GM23338 (cell line): ENCODE measurements around the gene CNN3. TPM values are rescaled to one million over a fixed set of nuclear protein-coding genes. Genes with fewer than 3 reads are reported as not detected.

Experiments used
- ATAC-seq: fragments of 200-7000 bp; cut with Tn5 transposase; 3 replicates; pipeline ENCODE4 v1.9.1; 2020
- DNase-seq: peaks from one replicate; pipeline ENCODE4 v3.0.0-alpha.2; 2015; ENCODE audit warnings: low spot score
- H2AFZ ChIP-seq: fragments of 200-600 bp; sonication (generic); 2 replicates; pipeline ENCODE4 v1.8.0; 2016; ENCODE audit warnings: antibody characterized with exemption, mild to moderate bottlenecking, moderate library complexity
- H3F3A ChIP-seq: fragments of 200-600 bp; sonication (generic); replicated peaks from 2 replicates; pipeline ENCODE4 v1.8.0; 2017; ENCODE audit warnings: antibody characterized with exemption, mixed run types, low read depth
- H3K27ac ChIP-seq: fragments of 200-600 bp; sonication (generic); 2 replicates; pipeline ENCODE4 v1.6.1; 2016; ENCODE audit warnings: low read depth
- H3K27me3 ChIP-seq: fragments of 200-600 bp; sonication (generic); 2 replicates; pipeline ENCODE4 v1.8.0; 2016; ENCODE audit warnings: mild to moderate bottlenecking, mixed run types, moderate library complexity; ENCODE audit not compliant: insufficient read depth
- H3K36me3 ChIP-seq: fragments of 200-600 bp; sonication (generic); 2 replicates; pipeline ENCODE4 v1.8.0; 2016; ENCODE audit warnings: mild to moderate bottlenecking; ENCODE audit not compliant: insufficient read depth
- H3K4me1 ChIP-seq: fragments of 200-600 bp; sonication (generic); 2 replicates; pipeline ENCODE4 v1.8.0; 2016; ENCODE audit warnings: mild to moderate bottlenecking, moderate library complexity; ENCODE audit not compliant: insufficient read depth
- H3K4me2 ChIP-seq: fragments of 200-600 bp; sonication (generic); 2 replicates; pipeline ENCODE4 v1.7.1; 2017; ENCODE audit warnings: mixed run types
- H3K4me3 ChIP-seq: fragments of 200-600 bp; sonication (generic); 2 replicates; pipeline ENCODE4 v1.6.1; 2016; ENCODE audit warnings: mixed run types
- H3K79me2 ChIP-seq: fragments of 200-600 bp; sonication (generic); replicated peaks from 2 replicates; pipeline ENCODE4 v1.8.0; 2017; ENCODE audit warnings: mild to moderate bottlenecking; ENCODE audit not compliant: insufficient read depth
- H3K9me2 ChIP-seq: fragments of 200-600 bp; sonication (generic); 2 replicates; pipeline ENCODE4 v1.8.0; 2017; ENCODE audit not compliant: insufficient read depth
- H4K20me1 ChIP-seq: fragments of 200-600 bp; sonication (generic); replicated peaks from 2 replicates; pipeline ENCODE4 v1.8.0; 2017; ENCODE audit warnings: mild to moderate bottlenecking; ENCODE audit not compliant: insufficient read depth
- H3K27ac Mint-ChIP-seq: 2 replicates; pipeline ENCODE4 v1.8.0; 2020; ENCODE audit warnings: inconsistent platforms, mild to moderate bottlenecking, moderate library complexity, mixed read lengths
- H3K27me3 Mint-ChIP-seq: 3 replicates; pipeline ENCODE4 v1.8.0; 2022; ENCODE audit warnings: low read depth, mild to moderate bottlenecking, moderate library complexity, mixed read lengths, inconsistent platforms; ENCODE audit not compliant: insufficient read depth, poor library complexity
- H3K36me3 Mint-ChIP-seq: 3 replicates; pipeline ENCODE4 v1.8.0; 2021; ENCODE audit warnings: low read depth, mild to moderate bottlenecking, inconsistent platforms, moderate library complexity, mixed read lengths
- H3K4me1 Mint-ChIP-seq: 3 replicates; pipeline ENCODE4 v1.8.0; 2020; ENCODE audit warnings: mild to moderate bottlenecking, inconsistent platforms, mixed read lengths
- H3K4me3 Mint-ChIP-seq: 3 replicates; pipeline ENCODE4 v1.8.0; 2021; ENCODE audit warnings: moderate library complexity, mild to moderate bottlenecking, inconsistent platforms, mixed read lengths
- H3K9me3 Mint-ChIP-seq: 3 replicates; pipeline ENCODE4 v1.8.0; 2020; ENCODE audit warnings: moderate library complexity, mild to moderate bottlenecking, inconsistent platforms, mixed read lengths
- CREB1 ChIP-seq: fragments of 250-450 bp; sonication (Bioruptor Pico); IDR thresholded peaks from 2 replicates; pipeline ENCODE4 v1.5.0; 2020; ENCODE audit warnings: low read depth, mild to moderate bottlenecking, moderate library complexity
- EZH2 ChIP-seq: fragments of 200-600 bp; sonication (generic); IDR thresholded peaks from one replicate; pipeline ENCODE4 v1.8.0; 2017; ENCODE audit warnings: antibody characterized with exemption, mild to moderate bottlenecking, low read depth; ENCODE audit not compliant: unreplicated experiment
- EZH2phosphoT487 ChIP-seq: fragments of 200-600 bp; sonication (generic); IDR thresholded peaks from one replicate; pipeline ENCODE4 v1.8.1; 2018; ENCODE audit warnings: antibody characterized with exemption; ENCODE audit not compliant: unreplicated experiment
- JUNB ChIP-seq: IDR thresholded peaks from one replicate; pipeline ENCODE4 v1.6.1; 2016; ENCODE audit warnings: antibody characterized with exemption; ENCODE audit not compliant: unreplicated experiment
- NANOG ChIP-seq: IDR thresholded peaks from 2 replicates; pipeline ENCODE4 v1.6.1; 2016; ENCODE audit warnings: antibody characterized with exemption, borderline replicate concordance
- POLR2AphosphoS5 ChIP-seq: IDR thresholded peaks from 2 replicates; pipeline ENCODE4 v1.6.1; 2016; ENCODE audit warnings: antibody characterized with exemption, low read depth
- STAT1 ChIP-seq: IDR thresholded peaks from one replicate; pipeline ENCODE4 v1.6.1; 2016; ENCODE audit warnings: antibody characterized with exemption; ENCODE audit not compliant: unreplicated experiment
- ZNF114 ChIP-seq: fragments of 250-450 bp; sonication (Bioruptor Pico); IDR thresholded peaks from 2 replicates; pipeline ENCODE4 v1.5.0; 2020; ENCODE audit warnings: mild to moderate bottlenecking, moderate library complexity
- ZNF331 ChIP-seq: fragments of 250-450 bp; sonication (Bioruptor Pico); IDR thresholded peaks from 2 replicates; pipeline ENCODE4 v1.5.0; 2020; ENCODE audit warnings: low read depth, mild to moderate bottlenecking, moderate library complexity
- polyA plus RNA-seq: library from polyadenylated mRNA; unstranded; fragments of >200 nt; fragmentation: Nextera tagmentation; extraction: Ambion mirVana; gene quantifications from 2 replicates; pipeline ENCODE4 v1.2.1, GENCODE V29; 2016
- total RNA-seq: library from RNA; depleted of rRNA; stranded (reverse); fragments of >200 nt; shearing (Covaris generic); gene quantifications from 2 replicates; pipeline ENCODE4 v1.2.3, GENCODE V29; 2014
- TF ChIP-seq, protein P1 (sequence below): IDR thresholded peaks from one replicate; pipeline ENCODE4 v1.6.1; 2018; ENCODE audit warnings: antibody characterized with exemption; ENCODE audit not compliant: unreplicated experiment
- TF ChIP-seq, protein P2 (sequence below): IDR thresholded peaks from 2 replicates; pipeline ENCODE4 v1.6.1; 2016; ENCODE audit warnings: antibody characterized with exemption
- TF ChIP-seq, protein P3 (sequence below), 2 experiments: fragments of 200-600 bp in 1 of 2; sonication (generic) in 1 of 2; conservative IDR thresholded peaks; 2 replicates each; pipeline versions ENCODE4 v1.5.1 to v1.6.1; 2016 to 2017; ENCODE audit warnings: antibody characterized with exemption in 2 of 2, low read depth in 2 of 2, mild to moderate bottlenecking in 2 of 2, moderate library complexity in 1 of 2
- TF ChIP-seq, protein P4 (sequence below): fragments of 250-450 bp; sonication (Bioruptor Pico); IDR thresholded peaks from 2 replicates; pipeline ENCODE4 v1.5.0; 2020; ENCODE audit warnings: mild to moderate bottlenecking, moderate library complexity

CNN3 gene
- total and polyA plus RNA-seq, 2 experiments from 2014 or later = 220 to 312 TPM

DNA sequence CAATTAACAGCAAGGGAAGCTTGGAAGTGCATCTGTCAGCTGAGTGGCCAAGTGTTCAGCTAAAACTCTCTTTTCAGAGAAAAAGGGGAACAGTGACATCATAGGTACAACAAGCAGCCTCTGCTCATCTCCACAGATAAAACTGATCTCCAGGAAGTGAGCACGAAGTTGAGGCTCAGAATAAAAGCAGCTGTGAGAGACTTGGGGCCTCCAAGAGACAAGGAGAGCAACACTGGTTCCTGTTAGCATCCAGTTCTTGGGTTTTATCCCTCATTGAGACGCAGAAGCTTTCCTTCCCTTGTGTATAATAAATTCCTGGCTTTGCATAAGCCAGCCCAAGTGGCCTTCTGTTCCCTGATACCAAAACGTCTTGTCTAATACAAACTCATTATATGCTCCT lies 20.0 kb upstream of the CNN3 start:
- no peaks in the 10 kb centered on the region for H3K27me3 ChIP-seq
- no peak overlapping the region for H3K4me2 ChIP-seq
- H3K9me2 ChIP-seq = no peaks in the 10 kb centered on the region
- no peaks in the 10 kb centered on the region for H3K4me1 ChIP-seq
- Mint-ChIP-seq H3K9me3 (no peaks in the 10 kb centered on the region), H3K4me1 (no peaks in the 10 kb centered on the region; the same call in 2 of the 3 replicates), H3K27ac (no peak overlapping the region), H3K27me3 (peaks cover 3% of the 10 kb centered on the region), H3K4me3 (no peak overlapping the region), H3K36me3 (no peaks in the 10 kb centered on the region)
- H3K4me3 ChIP-seq = no peak overlapping the region
- H3K36me3 ChIP-seq = no peaks in the 10 kb centered on the region
- H4K20me1 ChIP-seq = no peaks in the 10 kb centered on the region
- DNase-seq (no peak), ATAC-seq (no peak)
- H2AFZ ChIP-seq = peak overlapping the region; percentile 20; the same call in 1 of the 2 replicates
- H3K79me2 ChIP-seq = no peaks in the 10 kb centered on the region
- no peaks in the 10 kb centered on the region for H3F3A ChIP-seq
- no peak overlapping the region for H3K27ac ChIP-seq
- TF ChIP-seq CREB1 (CRISPR knock-in tag) (no peak), POLR2AphosphoS5 (no peak), ZNF114 (CRISPR knock-in tag) (no peak), EZH2 (no peak), STAT1 (no peak), NANOG (no peak), JUNB (no peak), ZNF331 (no peak), EZH2phosphoT487 (no peak)
- TF ChIP-seq, protein P1, sequence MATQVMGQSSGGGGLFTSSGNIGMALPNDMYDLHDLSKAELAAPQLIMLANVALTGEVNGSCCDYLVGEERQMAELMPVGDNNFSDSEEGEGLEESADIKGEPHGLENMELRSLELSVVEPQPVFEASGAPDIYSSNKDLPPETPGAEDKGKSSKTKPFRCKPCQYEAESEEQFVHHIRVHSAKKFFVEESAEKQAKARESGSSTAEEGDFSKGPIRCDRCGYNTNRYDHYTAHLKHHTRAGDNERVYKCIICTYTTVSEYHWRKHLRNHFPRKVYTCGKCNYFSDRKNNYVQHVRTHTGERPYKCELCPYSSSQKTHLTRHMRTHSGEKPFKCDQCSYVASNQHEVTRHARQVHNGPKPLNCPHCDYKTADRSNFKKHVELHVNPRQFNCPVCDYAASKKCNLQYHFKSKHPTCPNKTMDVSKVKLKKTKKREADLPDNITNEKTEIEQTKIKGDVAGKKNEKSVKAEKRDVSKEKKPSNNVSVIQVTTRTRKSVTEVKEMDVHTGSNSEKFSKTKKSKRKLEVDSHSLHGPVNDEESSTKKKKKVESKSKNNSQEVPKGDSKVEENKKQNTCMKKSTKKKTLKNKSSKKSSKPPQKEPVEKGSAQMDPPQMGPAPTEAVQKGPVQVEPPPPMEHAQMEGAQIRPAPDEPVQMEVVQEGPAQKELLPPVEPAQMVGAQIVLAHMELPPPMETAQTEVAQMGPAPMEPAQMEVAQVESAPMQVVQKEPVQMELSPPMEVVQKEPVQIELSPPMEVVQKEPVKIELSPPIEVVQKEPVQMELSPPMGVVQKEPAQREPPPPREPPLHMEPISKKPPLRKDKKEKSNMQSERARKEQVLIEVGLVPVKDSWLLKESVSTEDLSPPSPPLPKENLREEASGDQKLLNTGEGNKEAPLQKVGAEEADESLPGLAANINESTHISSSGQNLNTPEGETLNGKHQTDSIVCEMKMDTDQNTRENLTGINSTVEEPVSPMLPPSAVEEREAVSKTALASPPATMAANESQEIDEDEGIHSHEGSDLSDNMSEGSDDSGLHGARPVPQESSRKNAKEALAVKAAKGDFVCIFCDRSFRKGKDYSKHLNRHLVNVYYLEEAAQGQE = no peak
- TF ChIP-seq, protein P2, sequence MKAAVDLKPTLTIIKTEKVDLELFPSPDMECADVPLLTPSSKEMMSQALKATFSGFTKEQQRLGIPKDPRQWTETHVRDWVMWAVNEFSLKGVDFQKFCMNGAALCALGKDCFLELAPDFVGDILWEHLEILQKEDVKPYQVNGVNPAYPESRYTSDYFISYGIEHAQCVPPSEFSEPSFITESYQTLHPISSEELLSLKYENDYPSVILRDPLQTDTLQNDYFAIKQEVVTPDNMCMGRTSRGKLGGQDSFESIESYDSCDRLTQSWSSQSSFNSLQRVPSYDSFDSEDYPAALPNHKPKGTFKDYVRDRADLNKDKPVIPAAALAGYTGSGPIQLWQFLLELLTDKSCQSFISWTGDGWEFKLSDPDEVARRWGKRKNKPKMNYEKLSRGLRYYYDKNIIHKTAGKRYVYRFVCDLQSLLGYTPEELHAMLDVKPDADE = no peak
- TF ChIP-seq, protein P3, sequence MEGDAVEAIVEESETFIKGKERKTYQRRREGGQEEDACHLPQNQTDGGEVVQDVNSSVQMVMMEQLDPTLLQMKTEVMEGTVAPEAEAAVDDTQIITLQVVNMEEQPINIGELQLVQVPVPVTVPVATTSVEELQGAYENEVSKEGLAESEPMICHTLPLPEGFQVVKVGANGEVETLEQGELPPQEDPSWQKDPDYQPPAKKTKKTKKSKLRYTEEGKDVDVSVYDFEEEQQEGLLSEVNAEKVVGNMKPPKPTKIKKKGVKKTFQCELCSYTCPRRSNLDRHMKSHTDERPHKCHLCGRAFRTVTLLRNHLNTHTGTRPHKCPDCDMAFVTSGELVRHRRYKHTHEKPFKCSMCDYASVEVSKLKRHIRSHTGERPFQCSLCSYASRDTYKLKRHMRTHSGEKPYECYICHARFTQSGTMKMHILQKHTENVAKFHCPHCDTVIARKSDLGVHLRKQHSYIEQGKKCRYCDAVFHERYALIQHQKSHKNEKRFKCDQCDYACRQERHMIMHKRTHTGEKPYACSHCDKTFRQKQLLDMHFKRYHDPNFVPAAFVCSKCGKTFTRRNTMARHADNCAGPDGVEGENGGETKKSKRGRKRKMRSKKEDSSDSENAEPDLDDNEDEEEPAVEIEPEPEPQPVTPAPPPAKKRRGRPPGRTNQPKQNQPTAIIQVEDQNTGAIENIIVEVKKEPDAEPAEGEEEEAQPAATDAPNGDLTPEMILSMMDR (conservative IDR thresholded peaks at IDR 0.05; ENCODE audit: low read depth in 2 of 2) = no peak
- TF ChIP-seq, protein P4, sequence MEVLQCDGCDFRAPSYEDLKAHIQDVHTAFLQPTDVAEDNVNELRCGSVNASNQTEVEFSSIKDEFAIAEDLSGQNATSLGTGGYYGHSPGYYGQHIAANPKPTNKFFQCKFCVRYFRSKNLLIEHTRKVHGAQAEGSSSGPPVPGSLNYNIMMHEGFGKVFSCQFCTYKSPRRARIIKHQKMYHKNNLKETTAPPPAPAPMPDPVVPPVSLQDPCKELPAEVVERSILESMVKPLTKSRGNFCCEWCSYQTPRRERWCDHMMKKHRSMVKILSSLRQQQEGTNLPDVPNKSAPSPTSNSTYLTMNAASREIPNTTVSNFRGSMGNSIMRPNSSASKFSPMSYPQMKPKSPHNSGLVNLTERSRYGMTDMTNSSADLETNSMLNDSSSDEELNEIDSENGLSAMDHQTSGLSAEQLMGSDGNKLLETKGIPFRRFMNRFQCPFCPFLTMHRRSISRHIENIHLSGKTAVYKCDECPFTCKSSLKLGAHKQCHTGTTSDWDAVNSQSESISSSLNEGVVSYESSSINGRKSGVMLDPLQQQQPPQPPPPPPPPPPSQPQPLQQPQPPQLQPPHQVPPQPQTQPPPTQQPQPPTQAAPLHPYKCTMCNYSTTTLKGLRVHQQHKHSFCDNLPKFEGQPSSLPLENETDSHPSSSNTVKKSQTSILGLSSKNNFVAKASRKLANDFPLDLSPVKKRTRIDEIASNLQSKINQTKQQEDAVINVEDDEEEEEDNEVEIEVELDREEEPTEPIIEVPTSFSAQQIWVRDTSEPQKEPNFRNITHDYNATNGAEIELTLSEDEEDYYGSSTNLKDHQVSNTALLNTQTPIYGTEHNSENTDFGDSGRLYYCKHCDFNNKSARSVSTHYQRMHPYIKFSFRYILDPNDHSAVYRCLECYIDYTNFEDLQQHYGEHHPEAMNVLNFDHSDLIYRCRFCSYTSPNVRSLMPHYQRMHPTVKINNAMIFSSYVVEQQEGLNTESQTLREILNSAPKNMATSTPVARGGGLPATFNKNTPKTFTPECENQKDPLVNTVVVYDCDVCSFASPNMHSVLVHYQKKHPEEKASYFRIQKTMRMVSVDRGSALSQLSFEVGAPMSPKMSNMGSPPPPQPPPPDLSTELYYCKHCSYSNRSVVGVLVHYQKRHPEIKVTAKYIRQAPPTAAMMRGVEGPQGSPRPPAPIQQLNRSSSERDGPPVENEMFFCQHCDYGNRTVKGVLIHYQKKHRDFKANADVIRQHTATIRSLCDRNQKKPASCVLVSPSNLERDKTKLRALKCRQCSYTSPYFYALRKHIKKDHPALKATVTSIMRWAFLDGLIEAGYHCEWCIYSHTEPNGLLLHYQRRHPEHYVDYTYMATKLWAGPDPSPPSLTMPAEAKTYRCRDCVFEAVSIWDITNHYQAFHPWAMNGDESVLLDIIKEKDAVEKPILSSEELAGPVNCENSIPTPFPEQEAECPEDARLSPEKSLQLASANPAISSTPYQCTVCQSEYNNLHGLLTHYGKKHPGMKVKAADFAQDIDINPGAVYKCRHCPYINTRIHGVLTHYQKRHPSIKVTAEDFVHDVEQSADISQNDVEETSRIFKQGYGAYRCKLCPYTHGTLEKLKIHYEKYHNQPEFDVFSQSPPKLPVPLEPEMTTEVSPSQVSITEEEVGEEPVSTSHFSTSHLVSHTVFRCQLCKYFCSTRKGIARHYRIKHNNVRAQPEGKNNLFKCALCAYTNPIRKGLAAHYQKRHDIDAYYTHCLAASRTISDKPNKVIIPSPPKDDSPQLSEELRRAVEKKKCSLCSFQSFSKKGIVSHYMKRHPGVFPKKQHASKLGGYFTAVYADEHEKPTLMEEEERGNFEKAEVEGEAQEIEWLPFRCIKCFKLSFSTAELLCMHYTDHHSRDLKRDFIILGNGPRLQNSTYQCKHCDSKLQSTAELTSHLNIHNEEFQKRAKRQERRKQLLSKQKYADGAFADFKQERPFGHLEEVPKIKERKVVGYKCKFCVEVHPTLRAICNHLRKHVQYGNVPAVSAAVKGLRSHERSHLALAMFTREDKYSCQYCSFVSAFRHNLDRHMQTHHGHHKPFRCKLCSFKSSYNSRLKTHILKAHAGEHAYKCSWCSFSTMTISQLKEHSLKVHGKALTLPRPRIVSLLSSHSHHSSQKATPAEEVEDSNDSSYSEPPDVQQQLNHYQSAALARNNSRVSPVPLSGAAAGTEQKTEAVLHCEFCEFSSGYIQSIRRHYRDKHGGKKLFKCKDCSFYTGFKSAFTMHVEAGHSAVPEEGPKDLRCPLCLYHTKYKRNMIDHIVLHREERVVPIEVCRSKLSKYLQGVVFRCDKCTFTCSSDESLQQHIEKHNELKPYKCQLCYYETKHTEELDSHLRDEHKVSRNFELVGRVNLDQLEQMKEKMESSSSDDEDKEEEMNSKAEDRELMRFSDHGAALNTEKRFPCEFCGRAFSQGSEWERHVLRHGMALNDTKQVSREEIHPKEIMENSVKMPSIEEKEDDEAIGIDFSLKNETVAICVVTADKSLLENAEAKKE = no peak
